Measurements from ENCODE around the gene PLD2. TPM values are rescaled to one million over a fixed set of nuclear protein-coding genes. Genes with fewer than 3 reads are reported as not detected.
"Not testable (repeated sequence)": the region's sequence is repeated elsewhere in the genome, so short reads cannot be mapped to it uniquely, and the experiment has no call there.

The PLD2 gene
- total and polyA plus RNA-seq, 2 donors (not counting 1 experiment from before 2014, with no cell fraction given): 12.7 to 14.9 TPM

DNA sequence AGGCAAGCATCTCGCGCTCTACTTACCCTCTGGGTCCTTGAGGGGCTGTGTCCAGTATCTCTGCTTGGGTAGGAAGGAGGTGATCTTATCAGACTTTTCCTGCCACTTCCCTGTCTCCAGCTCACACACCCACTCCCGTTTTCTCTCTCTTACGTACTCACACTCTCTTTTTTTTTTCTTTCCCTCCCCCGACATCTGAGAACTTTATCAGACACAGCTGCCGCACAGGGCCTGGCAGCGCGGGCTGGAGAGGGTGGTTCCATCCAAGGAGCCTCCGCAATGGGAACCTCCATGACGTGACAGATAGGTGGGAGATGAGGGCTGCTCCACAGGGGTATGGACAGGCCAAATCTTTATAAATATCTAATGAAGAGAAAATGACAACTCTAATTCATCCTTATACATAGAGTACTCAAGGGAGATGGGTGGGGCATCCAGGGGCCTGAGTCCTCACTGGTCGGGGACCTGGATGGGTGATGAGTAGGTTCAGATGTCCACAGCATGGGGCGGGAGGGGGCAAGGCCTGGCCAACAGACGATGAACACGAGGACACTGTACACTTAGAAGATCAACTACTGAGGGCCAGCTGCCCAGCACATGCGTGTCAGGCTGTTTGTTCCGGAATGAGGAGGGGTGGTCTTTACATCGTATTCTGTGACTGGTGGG, 49.5 kb downstream of the PLD2 start:
- Histone ChIP-seq H3K4me3 (replicated peaks in 1 of 4; ENCODE audit: control extremely low read depth in 1 of 4, insufficient read depth in 1 of 4, low read depth in 3 of 4, low read length in 4 of 4) (no peak overlapping the region), H4K20me1 (ENCODE audit: control insufficient read depth, extremely low read depth, insufficient read depth, low read length) (no peaks in the 10 kb centered on the region), H3K9ac (ENCODE audit: insufficient read depth, low read length) (no peak overlapping the region), H3K9me3 (ENCODE audit: control insufficient read depth, insufficient read depth, low read depth, low read length) (no peaks in the 10 kb centered on the region), H3K36me3 (ENCODE audit: control insufficient read depth, insufficient read depth, low read length) (no peaks in the 10 kb centered on the region), H3K79me2 (ENCODE audit: control insufficient read depth, insufficient read depth, low read length) (peaks cover 2% of the 10 kb centered on the region), H3K4me1 (ENCODE audit: control insufficient read depth, extremely low read depth, insufficient read depth, low read length) (peaks cover 3% of the 10 kb centered on the region), H2AFZ (ENCODE audit: low read length) (no peak overlapping the region), H3K4me2 (ENCODE audit: extremely low read depth, insufficient read depth, low read length) (no peak overlapping the region), H3K27ac (ENCODE audit: insufficient read depth, low read length) (no peak overlapping the region), H3K27me3 (ENCODE audit: control insufficient read depth, insufficient read depth, low read length) (no peaks in the 10 kb centered on the region)
- no peak for TF ChIP-seq EZH2 (IDR thresholded peaks at IDR 0.05; ENCODE audit: low read length, missing control alignments)
- no peak for TF ChIP-seq CTCF (conservative IDR thresholded peaks at IDR 0.05 in 1 of 2, IDR thresholded peaks at IDR 0.05 in 1 of 2; ENCODE audit: low read depth in 1 of 2, low read length in 2 of 2)
- no peak for DNase-seq (ENCODE audit: low read depth in 2 of 2)

DNA sequence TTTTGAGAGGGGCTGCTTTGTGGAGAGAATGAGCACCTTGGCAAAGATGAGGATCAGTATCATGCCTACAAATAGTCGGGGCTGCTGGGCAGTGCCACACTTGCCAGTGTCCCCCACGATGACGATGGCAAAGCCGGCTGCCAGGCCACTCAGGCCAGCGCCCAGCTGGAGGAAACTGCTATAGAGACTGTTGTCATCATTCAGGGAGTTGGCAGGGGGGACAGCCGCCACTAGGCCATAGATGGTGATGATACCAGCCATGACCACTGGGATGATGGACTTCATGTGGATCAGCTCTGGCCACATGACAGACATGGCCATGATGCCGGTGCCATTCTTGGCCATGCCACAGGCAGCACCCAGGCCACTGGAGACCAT, 50.0 kb downstream of the PLD2 start:
- Histone ChIP-seq H3K4me1 (ENCODE audit: control insufficient read depth, extremely low read depth, insufficient read depth, low read length) (peaks cover 3% of the 10 kb centered on the region), H2AFZ (ENCODE audit: low read length) (no peak overlapping the region), H3K4me3 (replicated peaks in 1 of 4; ENCODE audit: control extremely low read depth in 1 of 4, insufficient read depth in 1 of 4, low read depth in 3 of 4, low read length in 4 of 4) (no peak overlapping the region), H3K27ac (ENCODE audit: insufficient read depth, low read length) (no peak overlapping the region), H3K36me3 (ENCODE audit: control insufficient read depth, insufficient read depth, low read length) (no peaks in the 10 kb centered on the region), H4K20me1 (ENCODE audit: control insufficient read depth, extremely low read depth, insufficient read depth, low read length) (no peaks in the 10 kb centered on the region), H3K4me2 (ENCODE audit: extremely low read depth, insufficient read depth, low read length) (no peak overlapping the region), H3K9ac (ENCODE audit: insufficient read depth, low read length) (no peak overlapping the region), H3K79me2 (ENCODE audit: control insufficient read depth, insufficient read depth, low read length) (peaks cover 2% of the 10 kb centered on the region), H3K9me3 (ENCODE audit: control insufficient read depth, insufficient read depth, low read depth, low read length) (no peaks in the 10 kb centered on the region), H3K27me3 (ENCODE audit: control insufficient read depth, insufficient read depth, low read length) (no peaks in the 10 kb centered on the region)
- no peak for DNase-seq (ENCODE audit: low read depth in 2 of 2)
- TF ChIP-seq CTCF (conservative IDR thresholded peaks at IDR 0.05 in 1 of 2, IDR thresholded peaks at IDR 0.05 in 1 of 2; ENCODE audit: low read depth in 1 of 2, low read length in 2 of 2): no peak
- TF ChIP-seq EZH2 (IDR thresholded peaks at IDR 0.05; ENCODE audit: low read length, missing control alignments): no peak

GRCh38 chr17:4857347-4857746, 50.4 kb downstream of the PLD2 start:
- H3K4me1 ChIP-seq (ENCODE audit: control insufficient read depth, extremely low read depth, insufficient read depth, low read length); H4K20me1 ChIP-seq (ENCODE audit: control insufficient read depth, extremely low read depth, insufficient read depth, low read length); H3K79me2 ChIP-seq (ENCODE audit: control insufficient read depth, insufficient read depth, low read length): not testable (repeated sequence)

More at GRCh38 chr17:4857347-4857746, 50.4 kb downstream of the PLD2 start:
- H2AFZ ChIP-seq (ENCODE audit: low read length); H3K9ac ChIP-seq (ENCODE audit: insufficient read depth, low read length); H3K36me3 ChIP-seq (ENCODE audit: control insufficient read depth, insufficient read depth, low read length); H3K4me2 ChIP-seq (ENCODE audit: extremely low read depth, insufficient read depth, low read length); H3K27me3 ChIP-seq (ENCODE audit: control insufficient read depth, insufficient read depth, low read length); H3K9me3 ChIP-seq (ENCODE audit: control insufficient read depth, insufficient read depth, low read depth, low read length); H3K4me3 ChIP-seq (replicated peaks in 1 of 4; ENCODE audit: control extremely low read depth in 1 of 4, insufficient read depth in 1 of 4, low read depth in 3 of 4, low read length in 4 of 4); DNase-seq (ENCODE audit: low read depth in 2 of 2); H3K27ac ChIP-seq (ENCODE audit: insufficient read depth, low read length): not testable (repeated sequence)
